Lower lobe of right lung (tissue), 2 donors: Measurements from ENCODE around the gene DARS2. TPM values are rescaled to one million over a fixed set of nuclear protein-coding genes. Genes with fewer than 3 reads are reported as not detected.
A peak's percentile ranks its signal among the peaks of the same experiment; 100 is the strongest.

ENCODE experiments used
- ATAC-seq, 2 donors: fragments of 200-7000 bp; cut with Tn5 transposase; one replicate each; pipeline ENCODE4 v1.9.1; 2020 to 2022; ENCODE audit warnings: mild to moderate bottlenecking in 2 of 2, moderate library complexity in 2 of 2
- DNase-seq: peaks from one replicate; pipeline ENCODE4 v3.0.0-alpha.2; 2020
- H3K27ac ChIP-seq: fragments of 200-600 bp; one replicate; pipeline ENCODE4 v1.8.0; 2022
- H3K27me3 ChIP-seq: fragments of 200-600 bp; one replicate; pipeline ENCODE4 v1.8.0; 2022; ENCODE audit warnings: low read depth
- H3K36me3 ChIP-seq: fragments of 200-600 bp; one replicate; pipeline ENCODE4 v1.8.0; 2022; ENCODE audit warnings: mild to moderate bottlenecking
- H3K4me1 ChIP-seq: fragments of 200-600 bp; one replicate; pipeline ENCODE4 v1.8.0; 2022
- H3K4me3 ChIP-seq: fragments of 200-600 bp; one replicate; pipeline ENCODE4 v1.8.0; 2022; ENCODE audit warnings: mild to moderate bottlenecking
- H3K9me3 ChIP-seq: fragments of 200-600 bp; one replicate; pipeline ENCODE4 v1.8.0; 2022
- CTCF ChIP-seq: fragments of 200-600 bp; IDR thresholded peaks from one replicate; pipeline ENCODE4 v1.8.0; 2022; ENCODE audit warnings: antibody characterized with exemption, mild to moderate bottlenecking
- intact Hi-C: fragments of 100-400 bp; cut with DNase I; formaldehyde crosslinking; loops from one replicate; pipeline ENCODE4 v1.11.0; 2022
- total RNA-seq: library from RNA; stranded (reverse); fragmentation: NEBNext Ultra II Directional; extraction: Animal tissue kit (Norgen Biotek cat#: 25700); gene quantifications from one replicate; pipeline ENCODE4 v1.2.1, GENCODE V29; 2021
- donor health status: DM: no; HTN: yes; CAD: no; lungs with severe emphysema.

The DARS2 gene
- total RNA-seq, 1 donor from 2014 or later: 17.1 TPM

- Histone ChIP-seq H3K36me3 (peaks cover 45% of the 10 kb centered on the region), H3K4me1 (peaks cover 51% of the 10 kb centered on the region), H3K27ac (peak overlapping the region; percentile 95), H3K4me3 (peak overlapping the region; percentile 86), H3K27me3 (no peaks in the 10 kb centered on the region), H3K9me3 (no peaks in the 10 kb centered on the region)
- intact Hi-C loops: no loop called here
- ATAC-seq: peak; percentile 2 to 3
- no peak for TF ChIP-seq CTCF
- DNase-seq: no peak
These were observed 42.8 kb downstream of the DARS2 start for GRCh38 chr1:173867141-173867752.

- Histone ChIP-seq H3K27me3 (no peaks in the 10 kb centered on the region), H3K9me3 (no peaks in the 10 kb centered on the region), H3K27ac (peak within 1 kb of the TSS; percentile 95), H3K4me3 (peak within 1 kb of the TSS; percentile 86), H3K4me1 (peaks cover 51% of the 10 kb centered on the region), H3K36me3 (peaks cover 40% of the 10 kb centered on the region)
- ATAC-seq (peak; percentile 93 to 96), DNase-seq (peak; percentile 100)
- intact Hi-C loops: no loop called here
- TF ChIP-seq CTCF: no peak
These were observed 43.3 kb downstream of the DARS2 start, which contains the start of gene GAS5 for GRCh38 chr1:173867753-173868265. Gene GAS5, minus strand, starts transcription at chr1:173867989.

- TF ChIP-seq CTCF: no peak
- Histone ChIP-seq H3K9me3 (no peaks in the 10 kb centered on the region), H3K4me1 (peaks cover 51% of the 10 kb centered on the region), H3K4me3 (peak within 1 kb of the TSS; percentile 86), H3K27me3 (no peaks in the 10 kb centered on the region), H3K27ac (peak within 1 kb of the TSS; percentile 95), H3K36me3 (peaks cover 37% of the 10 kb centered on the region)
- intact Hi-C loops: no loop called here
- ATAC-seq: peak; percentile 92
- DNase-seq: peak; percentile 96
These were observed 44.0 kb downstream of the DARS2 start, which contains the start of gene ZBTB37 for GRCh38 chr1:173868266-173869020. Gene ZBTB37, plus strand, starts transcription at chr1:173868380. Its CDS starts 1,846 bp downstream, at chr1:173870226.

GRCh38 chr1:173869021-173869359 is 44.5 kb downstream of the DARS2 start:
- H3K27ac ChIP-seq: peak overlapping the region; percentile 95
- intact Hi-C loops: no loop called here
- no peak for TF ChIP-seq CTCF
- H3K4me3 ChIP-seq: peak overlapping the region; percentile 86
- H3K27me3 ChIP-seq: no peaks in the 10 kb centered on the region
- ATAC-seq (no peak), DNase-seq (no peak)
- H3K36me3 ChIP-seq: peaks cover 37% of the 10 kb centered on the region
- H3K9me3 ChIP-seq: no peaks in the 10 kb centered on the region
- H3K4me1 ChIP-seq: peaks cover 51% of the 10 kb centered on the region

GRCh38 chr1:173870252-173871075 is 46.0 kb downstream of the DARS2 start:
- no peak for ATAC-seq
- no peaks in the 10 kb centered on the region for H3K27me3 ChIP-seq
- intact Hi-C loops: no loop called here
- no peaks in the 10 kb centered on the region for H3K9me3 ChIP-seq
- H3K36me3 ChIP-seq: peaks cover 28% of the 10 kb centered on the region
- DNase-seq: no peak
- peak overlapping the region; percentile 95 for H3K27ac ChIP-seq
- H3K4me1 ChIP-seq: peaks cover 42% of the 10 kb centered on the region
- no peak for TF ChIP-seq CTCF
- peak overlapping the region; percentile 12 for H3K4me3 ChIP-seq
